GM18858 (cell line): ENCODE results near the gene GPR141.

Experiments used
- ATAC-seq: cut with Tn5 transposase; IDR thresholded peaks from one replicate; pipeline ENCODE4 v1.9.1; 2021; ENCODE audit not compliant: unreplicated experiment

Gene GPR141

GRCh38 chr7:37730501-37730900, 46.9 kb downstream of the GPR141 start:
- no peak for ATAC-seq

- no peak for ATAC-seq
Observed at GRCh38 chr7:37732253-37732652, 48.7 kb downstream of the GPR141 start.

GRCh38 chr7:37732888-37733287, 49.3 kb downstream of the GPR141 start:
- no peak for ATAC-seq

- ATAC-seq, result no peak
Observed at GRCh38 chr7:37735196-37735595, 51.6 kb downstream of the GPR141 start.

GRCh38 chr7:37738321-37738720, 54.8 kb downstream of the GPR141 start:
- no peak for ATAC-seq

GRCh38 chr7:37740398-37740797, 56.8 kb downstream of the GPR141 start:
- ATAC-seq, result no peak

- ATAC-seq, result no peak
Observed at GRCh38 chr7:37741776-37742175, 58.2 kb downstream of the GPR141 start.

GRCh38 chr7:37751096-37751495, 67.5 kb downstream of the GPR141 start:
- ATAC-seq, result no peak

GRCh38 chr7:37753398-37754050, 70.0 kb downstream of the GPR141 start:
- no peak for ATAC-seq

GRCh38 chr7:37756797-37757551, 73.4 kb downstream of the GPR141 start:
- no peak for ATAC-seq

- ATAC-seq, result no peak
Observed at GRCh38 chr7:37757563-37757962, 74.0 kb downstream of the GPR141 start.

GRCh38 chr7:37758501-37759045, 75.0 kb downstream of the GPR141 start:
- ATAC-seq, result no peak

GRCh38 chr7:37759526-37759925, 76.0 kb downstream of the GPR141 start:
- no peak for ATAC-seq

- ATAC-seq, result no peak
Observed at GRCh38 chr7:37765421-37765829, 81.9 kb downstream of the GPR141 start.

GRCh38 chr7:37765872-37766525, 82.4 kb downstream of the GPR141 start:
- ATAC-seq, result peak; percentile 85

GRCh38 chr7:37768611-37769010, 85.0 kb downstream of the GPR141 start:
- ATAC-seq, result no peak

GRCh38 chr7:37769291-37769690, 85.7 kb downstream of the GPR141 start:
- ATAC-seq, result no peak

- ATAC-seq, result no peak
Observed at GRCh38 chr7:37769726-37770125, 86.2 kb downstream of the GPR141 start.

- ATAC-seq, result no peak
Observed at GRCh38 chr7:37770838-37771237, 87.3 kb downstream of the GPR141 start.

GRCh38 chr7:37771342-37771741, 87.8 kb downstream of the GPR141 start:
- no peak for ATAC-seq

- no peak for ATAC-seq
Observed at GRCh38 chr7:37771801-37772200, 88.2 kb downstream of the GPR141 start.

- ATAC-seq, result no peak
Observed at GRCh38 chr7:37775921-37776320, 92.4 kb downstream of the GPR141 start.
